ENCODE results near the gene ZG16.

The ZG16 gene

GRCh38 chr16:29815032-29815721, 37.1 kb downstream of the ZG16 start:
- in situ Hi-C loops (cut with HindIII; ENCODE audit: low sequenced_read_pairs), result no loop called here
- TF ChIP-seq CTCF (IDR thresholded peaks at IDR 0.05; ENCODE audit: low read depth, low read length), result no peak
- peak overlapping the region; percentile 81 for H3K4me3 ChIP-seq (ENCODE audit: low read depth, low read length)
- no peak for DNase-seq (ENCODE audit: low read depth, low spot score)

- in situ Hi-C loops (cut with HindIII; ENCODE audit: low sequenced_read_pairs), result no loop called here
- peak within 1 kb of the TSS; percentile 81 for H3K4me3 ChIP-seq (ENCODE audit: low read depth, low read length)
- peak; percentile 94 for TF ChIP-seq CTCF (IDR thresholded peaks at IDR 0.05; ENCODE audit: low read depth, low read length)
Measured at GRCh38 chr16:29815793-29816693, 38.0 kb downstream of the ZG16 start, which contains the start of gene PAGR1. TSS of gene PAGR1 (plus strand) at chr16:29816152. CDS start at chr16:29816526, 374 bp downstream.

GRCh38 chr16:29816694-29817441, 38.8 kb downstream of the ZG16 start:
- peak overlapping the region; percentile 81 for H3K4me3 ChIP-seq (ENCODE audit: low read depth, low read length)
- TF ChIP-seq CTCF (IDR thresholded peaks at IDR 0.05; ENCODE audit: low read depth, low read length), result peak; percentile 20
- in situ Hi-C loops (cut with HindIII; ENCODE audit: low sequenced_read_pairs), result no loop called here
- DNase-seq (ENCODE audit: low read depth, low spot score), result peak; percentile 64

More at GRCh38 chr16:29815793-29816693, 38.0 kb downstream of the ZG16 start, which contains the start of gene PAGR1:
- peak; percentile 100 for DNase-seq (ENCODE audit: low read depth, low spot score)

GRCh38 chr16:29818082-29818481, 40.0 kb downstream of the ZG16 start:
- DNase-seq (ENCODE audit: low read depth, low spot score), result no peak
- in situ Hi-C loops (cut with HindIII; ENCODE audit: low sequenced_read_pairs), result no loop called here
- H3K4me3 ChIP-seq (ENCODE audit: low read depth, low read length), result no peak overlapping the region
- no peak for TF ChIP-seq CTCF (IDR thresholded peaks at IDR 0.05; ENCODE audit: low read depth, low read length)

GRCh38 chr16:29819506-29819905, 41.5 kb downstream of the ZG16 start:
- TF ChIP-seq CTCF (IDR thresholded peaks at IDR 0.05; ENCODE audit: low read depth, low read length), result peak; percentile 35
- no peak for DNase-seq (ENCODE audit: low read depth, low spot score)
- peak overlapping the region; percentile 65 for H3K4me3 ChIP-seq (ENCODE audit: low read depth, low read length)
- in situ Hi-C loops (cut with HindIII; ENCODE audit: low sequenced_read_pairs), result no loop called here

GRCh38 chr16:29820271-29820701, 42.2 kb downstream of the ZG16 start, which contains the start of gene MVP:
TSS of gene MVP (plus strand) at chr16:29820462. CDS start at chr16:29830550, 10,088 bp downstream.
- TF ChIP-seq CTCF (IDR thresholded peaks at IDR 0.05; ENCODE audit: low read depth, low read length), result no peak
- H3K4me3 ChIP-seq (ENCODE audit: low read depth, low read length), result peak within 1 kb of the TSS; percentile 65
- DNase-seq (ENCODE audit: low read depth, low spot score), result peak; percentile 66
- in situ Hi-C loops (cut with HindIII; ENCODE audit: low sequenced_read_pairs), result no loop called here
